Stimulated activated CD8-positive, alpha-beta memory T cell treated with anti-CD3 and anti-CD28 coated beads, Interleukin-4, amount 100 ng/mL, for 4 hours (primary cell): Measurements from ENCODE around the gene THRB.

Source experiments
- DNase-seq, 2 donors: peaks; one replicate each; pipeline ENCODE4 v3.0.0-alpha.2; 2020; ENCODE audit warnings: low read depth in 2 of 2, low spot score in 1 of 2

The THRB gene

DNA sequence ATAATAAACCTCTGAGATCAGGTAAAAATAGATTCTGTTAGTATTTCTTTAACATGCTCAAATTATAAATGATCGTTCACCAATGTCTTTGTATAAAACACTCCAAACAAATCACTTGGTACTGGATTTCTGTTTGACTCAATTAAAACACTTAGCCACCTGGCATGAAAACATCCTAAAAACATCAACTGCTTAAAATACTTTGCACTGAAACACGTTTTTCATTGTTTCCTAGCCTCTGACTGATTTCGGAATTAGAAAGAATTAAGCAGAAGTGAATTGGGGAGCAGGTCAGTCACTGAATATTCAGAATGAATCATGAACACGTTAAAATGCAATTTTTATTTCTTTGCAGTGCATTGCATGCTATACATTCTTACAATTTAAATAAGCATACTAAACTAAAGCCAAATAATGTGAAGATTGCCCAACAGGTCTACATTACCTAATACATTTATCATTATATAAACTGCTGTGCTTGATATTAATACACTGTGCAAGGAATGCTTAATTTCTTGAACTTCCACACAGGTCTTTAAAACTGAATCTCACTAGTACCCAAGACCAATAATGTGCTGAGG is 1.6 kb downstream of the THRB start:
- DNase-seq: no peak

DNA sequence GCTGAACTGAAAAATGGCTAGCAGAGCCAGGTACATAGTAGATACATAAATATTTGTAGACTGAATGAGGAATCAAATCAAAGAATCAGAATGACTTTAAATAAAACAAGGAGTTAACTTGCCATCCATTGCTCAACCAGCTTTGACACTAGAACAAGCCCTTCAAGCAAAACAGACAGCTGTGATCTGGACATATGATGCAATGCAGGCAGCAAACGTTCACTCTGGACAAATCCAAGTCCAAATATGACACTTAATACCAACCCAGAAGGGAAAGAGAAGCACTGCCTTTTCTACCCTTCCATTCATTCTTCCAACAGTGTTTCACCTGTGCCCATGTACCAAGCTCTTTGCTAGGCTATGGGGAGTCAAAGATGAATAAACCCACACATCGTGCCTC is 4.5 kb downstream of the THRB start:
- no peak for DNase-seq

DNA sequence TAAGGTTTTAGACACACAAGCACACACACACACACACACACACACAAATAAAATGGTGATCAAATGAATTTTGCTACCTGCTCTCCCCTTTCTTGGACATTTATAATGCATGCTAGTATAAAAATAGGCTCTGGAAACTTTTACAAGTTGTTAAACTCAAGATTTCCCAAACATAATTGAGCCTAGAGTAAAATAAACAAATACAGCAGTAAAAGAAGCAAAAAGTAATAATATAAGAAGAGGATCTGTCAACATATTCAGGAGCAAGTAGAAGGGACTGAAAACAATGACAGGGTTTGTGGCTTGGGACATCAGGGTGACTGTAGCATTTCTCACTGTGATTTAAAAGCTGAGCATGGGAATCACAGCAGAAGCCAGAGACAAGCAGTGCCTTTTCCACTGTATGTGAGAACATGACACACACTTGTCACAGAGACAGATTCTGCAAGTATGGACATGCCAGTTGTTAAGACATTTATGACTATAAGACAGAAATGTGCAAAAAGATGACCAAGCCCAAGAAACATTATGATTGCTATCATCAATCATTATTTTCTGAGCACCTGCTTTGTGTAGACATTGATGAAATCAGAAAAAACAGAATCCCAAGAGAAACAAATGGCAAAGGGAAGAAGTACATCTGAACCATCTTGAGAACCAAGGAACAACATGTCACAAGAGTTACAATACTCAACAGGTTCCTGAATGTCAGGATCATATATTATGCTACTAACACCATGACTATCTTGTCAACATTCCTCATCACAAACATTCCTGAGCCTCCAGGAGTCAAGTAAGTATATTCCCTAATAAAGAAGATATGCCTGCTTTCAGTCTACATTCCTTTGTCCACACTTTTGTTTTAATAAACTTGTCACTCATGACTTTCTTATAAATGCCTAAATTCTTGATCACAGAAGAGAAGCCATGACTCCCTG is 7.1 kb downstream of the THRB start:
- DNase-seq: no peak

GRCh38 chr3:24485511-24485910 is 9.1 kb downstream of the THRB start:
- no peak for DNase-seq

- DNase-seq: no peak
Observed at GRCh38 chr3:24483873-24484272, 10.8 kb downstream of the THRB start.

DNA sequence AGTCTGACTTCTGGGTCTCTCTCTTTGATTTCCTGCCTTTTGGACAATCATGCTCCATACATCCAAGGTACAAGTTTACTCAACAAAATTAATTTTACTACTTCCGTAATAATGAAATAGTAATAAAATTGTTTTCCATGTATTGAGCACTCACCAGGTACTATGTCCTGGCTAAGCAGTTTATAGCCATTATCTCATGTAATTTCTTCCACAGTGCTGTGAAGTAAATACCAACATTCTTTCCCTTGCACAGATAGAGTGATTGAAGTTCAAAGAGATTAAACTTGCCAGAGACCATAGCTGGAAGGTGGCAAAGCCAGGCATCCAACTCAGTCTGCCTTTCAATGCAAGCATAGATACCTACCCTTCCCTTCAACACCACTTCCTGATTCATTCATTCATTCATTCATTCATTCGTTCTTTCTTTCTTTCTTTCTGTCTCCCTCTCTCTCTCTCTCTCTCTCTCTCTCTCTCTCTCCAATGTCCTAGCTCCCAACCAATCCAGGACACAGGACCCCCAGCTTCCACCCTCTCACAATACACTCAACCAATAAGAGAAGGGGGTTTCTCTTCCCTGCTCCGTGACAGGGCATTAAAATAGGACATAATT is 12.4 kb downstream of the THRB start:
- no peak for DNase-seq

- no peak for DNase-seq
Observed at GRCh38 chr3:24481193-24481592, 13.5 kb downstream of the THRB start.

- no peak for DNase-seq
Observed at GRCh38 chr3:24480497-24480896, 14.2 kb downstream of the THRB start.

GRCh38 chr3:24479816-24480215 is 14.8 kb downstream of the THRB start:
- no peak for DNase-seq

DNA sequence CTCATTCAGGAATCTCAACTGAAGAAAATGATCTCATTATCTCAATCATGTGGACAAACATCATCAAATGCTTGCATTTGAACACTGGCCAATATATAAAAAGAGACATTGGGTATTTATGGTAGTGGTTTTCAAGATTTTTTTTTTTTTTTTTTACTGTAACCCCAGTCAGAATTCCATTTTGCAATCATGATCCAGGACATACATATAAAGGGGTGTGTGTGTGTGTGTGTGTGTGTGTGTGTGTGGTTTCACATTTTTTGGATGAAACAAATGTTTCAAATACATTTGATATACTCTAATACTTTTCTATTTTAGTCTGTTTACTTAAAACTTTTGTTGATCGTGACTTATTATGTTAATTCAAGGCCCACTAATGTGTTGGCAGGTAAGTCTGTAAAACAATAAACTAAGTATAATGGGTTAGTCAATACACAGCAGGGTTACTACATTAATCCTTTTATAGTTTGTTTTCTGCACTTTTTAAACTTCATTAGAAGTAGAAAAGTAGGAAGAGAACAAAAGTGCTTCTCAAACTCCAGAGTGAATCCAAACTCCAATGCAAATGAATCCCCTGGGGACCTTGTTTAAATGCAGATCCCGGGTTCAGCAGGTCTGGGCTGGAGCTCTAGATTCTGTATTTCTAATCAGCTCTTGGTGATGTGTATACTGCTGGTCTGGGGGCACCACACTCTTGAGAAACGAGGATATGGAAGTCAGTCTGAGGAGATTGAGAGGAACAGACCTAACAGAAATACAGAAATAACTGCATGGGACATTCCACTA is 17.6 kb downstream of the THRB start:
- no peak for DNase-seq

DNA sequence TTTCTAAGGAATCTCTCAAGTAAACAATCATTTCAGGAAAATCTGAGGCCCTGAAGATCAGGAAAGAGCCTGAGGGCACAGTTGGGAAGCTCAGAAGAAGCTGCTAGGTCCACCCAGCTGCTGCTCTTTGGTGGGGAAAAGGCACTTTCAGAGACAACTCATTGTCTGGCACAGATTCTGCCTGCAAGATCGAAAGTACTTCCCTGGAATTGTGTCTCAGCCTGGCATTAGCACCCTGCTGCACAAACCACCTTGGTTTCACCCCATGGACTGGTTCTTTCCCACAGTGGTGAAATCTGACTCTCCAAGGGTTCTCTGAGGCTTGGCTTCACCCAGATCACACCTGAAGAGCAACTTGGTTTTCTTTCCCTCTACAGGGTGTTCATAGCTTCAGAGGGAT is 18.7 kb downstream of the THRB start:
- no peak for DNase-seq

GRCh38 chr3:24474862-24475261 is 19.8 kb downstream of the THRB start:
- no peak for DNase-seq

DNA sequence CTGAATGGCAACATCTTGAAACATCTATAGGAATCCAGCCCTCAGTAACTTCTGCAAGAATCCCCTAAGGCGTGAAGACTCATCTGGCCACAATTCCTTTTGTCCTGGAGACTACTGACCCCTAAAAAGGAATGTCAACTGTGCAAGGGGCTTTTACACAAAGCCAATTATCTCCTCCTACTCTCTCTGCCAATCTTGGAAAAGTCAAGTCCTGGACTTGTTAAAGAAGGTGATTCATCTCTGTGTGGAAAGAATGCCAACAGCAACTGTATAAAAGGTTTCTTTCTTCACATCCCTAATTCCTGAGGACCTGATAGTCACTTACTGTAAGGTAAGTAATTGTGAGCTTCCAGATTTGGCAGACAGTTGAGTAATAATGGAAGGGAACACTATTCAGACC is 22.3 kb downstream of the THRB start:
- no peak for DNase-seq

DNA sequence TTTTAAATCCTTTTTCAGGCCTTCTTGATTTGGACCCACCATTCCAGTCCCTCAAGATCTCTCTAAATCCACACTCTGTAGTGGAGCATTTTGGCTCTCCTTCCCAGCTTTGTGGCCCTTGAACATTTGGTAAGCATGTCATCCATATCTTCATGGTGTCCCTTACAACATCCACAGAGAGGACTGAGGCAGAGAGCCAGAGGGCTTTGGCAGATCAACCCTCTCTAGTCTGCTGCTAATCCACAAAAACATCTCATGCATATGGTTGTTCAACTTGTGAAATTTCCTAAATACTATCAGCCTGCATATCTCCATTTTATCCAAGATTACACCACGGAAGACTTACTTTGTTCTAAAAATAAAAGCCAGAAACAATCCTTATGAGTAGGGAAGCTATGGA is 23.2 kb downstream of the THRB start:
- no peak for DNase-seq

DNA sequence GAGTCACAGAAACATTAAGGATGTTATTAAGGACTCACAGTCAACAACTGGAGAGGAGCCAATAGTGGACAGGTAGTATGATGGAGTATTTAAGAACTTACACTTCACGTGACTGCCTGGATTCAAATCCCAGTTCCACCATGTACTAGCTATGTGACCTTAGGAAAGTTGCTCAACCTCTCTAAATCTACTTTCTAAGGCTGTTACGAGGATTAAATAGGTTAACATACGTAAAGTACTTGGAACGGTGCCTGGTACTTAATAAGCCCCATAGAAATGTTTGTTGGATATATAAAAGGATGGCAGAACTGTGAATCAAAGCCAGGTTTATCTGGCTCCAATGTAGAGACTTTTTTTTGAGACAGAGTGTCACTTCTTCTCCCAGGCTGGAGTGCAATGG is 24.4 kb downstream of the THRB start:
- no peak for DNase-seq

- no peak for DNase-seq
Observed at GRCh38 chr3:24464389-24464788, 30.3 kb downstream of the THRB start.

DNA sequence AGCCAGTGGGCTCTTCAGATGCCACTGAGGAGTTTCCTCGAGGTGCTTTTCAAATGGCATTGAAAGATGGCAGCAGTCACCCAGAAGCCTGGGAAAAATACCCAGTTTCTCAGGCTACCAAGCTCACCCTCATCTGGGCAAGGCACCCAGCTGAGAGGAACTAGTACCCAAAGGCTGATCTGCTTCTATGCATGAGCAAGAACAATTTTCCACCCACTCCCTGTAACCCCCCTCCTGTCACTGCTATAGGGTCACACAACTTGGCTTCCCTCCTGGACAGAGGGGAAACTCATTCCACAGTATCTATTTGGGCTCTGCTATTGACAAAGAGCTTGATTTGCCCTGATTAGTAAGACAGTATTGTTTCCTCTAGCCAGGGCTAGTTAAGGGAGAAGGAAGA is 31.9 kb downstream of the THRB start:
- no peak for DNase-seq

- no peak for DNase-seq
Observed at GRCh38 chr3:24460974-24461373, 33.7 kb downstream of the THRB start.

DNA sequence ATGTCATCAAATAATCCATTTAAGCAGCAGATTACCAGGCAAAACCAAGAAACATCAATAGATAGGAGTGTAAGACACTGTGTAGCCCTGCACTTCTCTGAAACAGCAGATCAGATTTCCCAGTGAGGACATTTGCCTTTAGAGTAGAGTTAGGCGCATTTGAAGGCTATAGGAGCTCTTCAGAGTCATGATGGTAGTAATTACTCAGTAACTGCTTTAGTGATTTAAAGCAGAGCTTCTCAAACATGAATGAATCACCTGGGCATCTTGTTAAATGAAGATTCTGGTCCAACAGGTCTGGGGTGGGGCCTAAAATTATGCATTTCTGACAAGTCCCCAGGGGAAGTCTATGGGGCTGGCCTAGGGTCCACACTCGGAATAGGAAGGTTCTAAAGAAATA is 36.9 kb downstream of the THRB start:
- no peak for DNase-seq

DNA sequence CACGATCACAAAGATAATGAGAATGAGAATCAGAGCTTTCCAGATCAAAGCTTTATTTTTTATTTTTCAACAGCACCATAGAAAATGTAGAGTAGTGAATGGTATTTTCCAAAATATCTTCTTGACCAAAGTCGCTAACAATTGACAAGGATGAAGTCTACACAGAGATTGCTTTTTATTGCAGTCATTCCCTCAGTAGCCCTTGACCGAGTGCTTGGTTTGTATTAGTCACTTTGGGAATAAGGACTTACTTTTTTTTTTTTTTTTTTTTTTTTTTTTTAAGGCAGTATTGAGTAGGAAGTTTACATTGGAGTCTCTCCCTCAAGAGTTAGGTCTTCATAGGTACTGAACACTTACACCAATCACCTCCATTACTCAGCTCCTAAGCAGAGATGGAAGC is 39.8 kb downstream of the THRB start:
- no peak for DNase-seq

GRCh38 chr3:24454393-24454792 is 40.3 kb downstream of the THRB start:
- DNase-seq: no peak
